GM21529 (cell line): ENCODE results near the gene RBM4B.

ENCODE experiments used
- ATAC-seq: cut with Tn5 transposase; IDR thresholded peaks from one replicate; pipeline ENCODE4 v1.9.1; 2021; ENCODE audit not compliant: unreplicated experiment

Gene RBM4B

DNA sequence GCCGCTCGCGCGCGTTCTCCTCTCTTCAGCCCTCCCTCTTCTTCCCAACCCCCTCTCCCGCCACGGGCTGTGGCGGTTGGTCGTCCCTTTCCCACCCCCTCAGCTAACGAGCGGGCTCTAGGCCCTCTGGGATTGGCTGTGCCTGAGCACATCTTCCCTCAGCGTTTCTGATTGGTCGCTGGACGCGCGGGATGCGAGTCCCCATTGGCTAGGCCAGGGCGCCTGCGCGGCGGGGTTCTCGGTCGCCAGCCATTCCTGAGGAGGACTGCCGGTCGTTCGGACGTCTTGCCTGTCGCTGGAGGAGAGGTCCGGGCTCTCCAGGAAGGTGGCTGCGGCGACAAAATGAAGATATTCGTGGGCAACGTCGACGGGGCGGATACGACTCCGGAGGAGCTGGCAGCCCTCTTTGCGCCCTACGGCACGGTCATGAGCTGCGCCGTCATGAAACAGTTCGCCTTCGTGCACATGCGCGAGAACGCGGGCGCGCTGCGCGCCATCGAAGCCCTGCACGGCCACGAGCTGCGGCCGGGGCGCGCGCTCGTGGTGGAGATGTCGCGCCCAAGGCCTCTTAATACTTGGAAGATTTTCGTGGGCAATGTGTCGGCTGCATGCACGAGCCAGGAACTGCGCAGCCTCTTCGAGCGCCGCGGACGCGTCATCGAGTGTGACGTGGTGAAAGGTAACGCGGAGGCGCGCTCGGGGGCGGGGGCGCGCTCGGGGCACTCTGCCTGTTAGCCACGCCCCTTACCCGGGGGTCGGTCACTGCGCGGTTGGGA is 61.1 kb downstream of the RBM4B start, which contains the start of gene RBM14:
Gene RBM14, plus strand, starts transcription at position 252 of the 776 bp plus-strand sequence. Its CDS starts 91 bp downstream, at position 343.
- ATAC-seq: peak; percentile 89
